Embryonic facial prominence (tissue), 1 donor: ENCODE measurements around the gene ATOSB.
A peak's percentile ranks its signal among the peaks of the same experiment; 100 is the strongest.
"Not testable (repeated sequence)": the region's sequence is repeated elsewhere in the genome, so short reads cannot be mapped to it uniquely, and the experiment has no call there.

ENCODE experiments used
- DNase-seq: peaks from one replicate; pipeline ENCODE4 v3.0.0-alpha.2; 2016; ENCODE audit errors: extremely low spot score

Gene ATOSB

GRCh38 chr9:35115680-35116538, at the start of gene ATOSB:
Gene ATOSB (minus strand): TSS chr9:35115862. CDS start chr9:35108274, 7,588 bp downstream.
- peak; percentile 92 for DNase-seq

GRCh38 chr9:35164711-35165110, 49.0 kb upstream of the ATOSB start:
- no peak for DNase-seq

GRCh38 chr9:35163413-35163812, 47.8 kb upstream of the ATOSB start:
- DNase-seq: no peak

- peak; percentile 23 for DNase-seq
Measured at GRCh38 chr9:35162605-35163315, 47.1 kb upstream of the ATOSB start.

- DNase-seq: peak; percentile 82
Measured at GRCh38 chr9:35161713-35162604, 46.3 kb upstream of the ATOSB start, which contains the start of gene UNC13B. Gene UNC13B (plus strand): TSS chr9:35162009. CDS start chr9:35162284, 275 bp downstream.

GRCh38 chr9:35158501-35159280, 43.0 kb upstream of the ATOSB start:
- DNase-seq: no peak

GRCh38 chr9:35157836-35158235, 42.2 kb upstream of the ATOSB start:
- not testable (repeated sequence) for DNase-seq

- no peak for DNase-seq
Measured at GRCh38 chr9:35156781-35157180, 41.1 kb upstream of the ATOSB start.

- no peak for DNase-seq
Measured at GRCh38 chr9:35152926-35153325, 37.3 kb upstream of the ATOSB start.

GRCh38 chr9:35147941-35148563, 32.4 kb upstream of the ATOSB start:
- DNase-seq: not testable (repeated sequence)

GRCh38 chr9:35142037-35142436, 26.4 kb upstream of the ATOSB start:
- DNase-seq: no peak

- no peak for DNase-seq
Measured at GRCh38 chr9:35140093-35140492, 24.4 kb upstream of the ATOSB start.

- no peak for DNase-seq
Measured at GRCh38 chr9:35136866-35137265, 21.2 kb upstream of the ATOSB start.

- DNase-seq: no peak
Measured at GRCh38 chr9:35135988-35136387, 20.3 kb upstream of the ATOSB start.

- no peak for DNase-seq
Measured at GRCh38 chr9:35134920-35135319, 19.3 kb upstream of the ATOSB start.

GRCh38 chr9:35116898-35117551, 1.4 kb upstream of the ATOSB start:
- peak; percentile 92 for DNase-seq

GRCh38 chr9:35116539-35116897, 856 bp upstream of the ATOSB start:
- DNase-seq: no peak

GRCh38 chr9:35114840-35115628, 628 bp downstream of the ATOSB start:
- no peak for DNase-seq

- peak; percentile 85 for DNase-seq
Measured at GRCh38 chr9:35114113-35114839, 1.4 kb downstream of the ATOSB start.
